CD4-positive, alpha-beta memory T cell (primary cell): ENCODE measurements around the gene MRTO4. TPM values are rescaled to one million over a fixed set of nuclear protein-coding genes. Genes with fewer than 3 reads are reported as not detected.
A peak's percentile ranks its signal among the peaks of the same experiment; 100 is the strongest.

Source experiments
- CTCF ChIA-PET: fragments of 350-600 bp; sonication (Branson Sonifier 250); formaldehyde crosslinking; loops from one replicate; lab custom pipeline; 2021; ENCODE audit warnings: inconsistent platforms; ENCODE audit not compliant: partially characterized antibody; lab: Charles Lee
- POLR2A ChIA-PET: fragments of 350-600 bp; sonication (Branson Sonifier 250); formaldehyde crosslinking; loops from one replicate; lab custom pipeline; 2021; ENCODE audit not compliant: partially characterized antibody; lab: Charles Lee
- DNase-seq, 5 donors: peaks; one replicate each; pipeline versions ENCODE4 v3.0.0 to v3.0.0-alpha.2; 2020 to 2022; ENCODE audit warnings: mixed read lengths in 1 of 5
- H3K27ac ChIP-seq: one replicate; pipeline ENCODE4 v1.7.0; 2013; ENCODE audit warnings: low read depth, low read length
- H3K27me3 ChIP-seq: 2 replicates; pipeline ENCODE4 v1.7.0; 2013; ENCODE audit warnings: mild to moderate bottlenecking, low read length, moderate library complexity; ENCODE audit not compliant: insufficient read depth
- H3K36me3 ChIP-seq: 2 replicates; pipeline ENCODE4 v1.7.0; 2013; ENCODE audit warnings: mild to moderate bottlenecking, low read length, moderate library complexity; ENCODE audit not compliant: insufficient read depth
- H3K4me1 ChIP-seq: 2 replicates; pipeline ENCODE4 v1.7.0; 2013; ENCODE audit warnings: mild to moderate bottlenecking, low read length, moderate library complexity; ENCODE audit not compliant: insufficient read depth
- H3K4me3 ChIP-seq, 2 donors: one replicate each; pipeline ENCODE4 v1.7.0; 2013; ENCODE audit warnings: low read length in 2 of 2, mild to moderate bottlenecking in 1 of 2
- H3K9me3 ChIP-seq, 2 donors: one replicate each; pipeline ENCODE4 v1.7.0; 2013; ENCODE audit warnings: low read length in 2 of 2, control low read depth in 1 of 2; ENCODE audit not compliant: control insufficient read depth in 1 of 2
- H3K27ac Mint-ChIP-seq, 7 donors: one replicate each; pipeline ENCODE4 v1.8.0; 2020 to 2021; ENCODE audit warnings: mixed read lengths in 7 of 7, mild to moderate bottlenecking in 6 of 7, inconsistent platforms in 3 of 7, moderate library complexity in 3 of 7
- H3K27me3 Mint-ChIP-seq, 2 donors: one replicate each; pipeline ENCODE4 v1.8.0; 2020 to 2021; ENCODE audit warnings: mixed read lengths in 2 of 2
- H3K36me3 Mint-ChIP-seq, 2 donors: one replicate each; pipeline ENCODE4 v1.8.0; 2020 to 2021; ENCODE audit warnings: mixed read lengths in 2 of 2, inconsistent platforms in 1 of 2, mild to moderate bottlenecking in 1 of 2
- H3K4me1 Mint-ChIP-seq, 4 donors: one replicate each; pipeline ENCODE4 v1.8.0; 2020 to 2021; ENCODE audit warnings: mixed read lengths in 4 of 4, mild to moderate bottlenecking in 1 of 4
- H3K4me3 Mint-ChIP-seq, 8 donors: one replicate each; pipeline ENCODE4 v1.8.0; 2020 to 2021; ENCODE audit warnings: mixed read lengths in 8 of 8, mild to moderate bottlenecking in 7 of 8, moderate library complexity in 6 of 8, inconsistent platforms in 3 of 8
- H3K9me3 Mint-ChIP-seq, 8 donors: one replicate each; pipeline ENCODE4 v1.8.0; 2020 to 2021; ENCODE audit warnings: mixed read lengths in 8 of 8, mild to moderate bottlenecking in 5 of 8, inconsistent platforms in 3 of 8, moderate library complexity in 1 of 8
- intact Hi-C: fragments of 100-400 bp; cut with micrococcal nuclease; formaldehyde crosslinking; loops from one replicate; pipeline ENCODE4 v1.15.1; 2023
- polyA plus RNA-seq, 2 donors: library from polyadenylated mRNA; unstranded; fragments of 300-500 nt; fragmentation: Illumina TruSeq; gene quantifications; one replicate each; pipeline ENCODE4 v1.2.3, GENCODE V29; 2021
- total RNA-seq, 2 experiments: library from RNA; stranded (reverse); gene quantifications; one replicate each; pipeline ENCODE4 v1.2.3, GENCODE V29; 2021

The MRTO4 gene
- total and polyA plus RNA-seq, 4 experiments from 2014 or later, result 14.1 to 23.7 (median 17.8) TPM

GRCh38 chr1:19206947-19207346 lies 44.7 kb upstream of the MRTO4 start:
- Histone ChIP-seq H3K4me3 (no peak overlapping the region), H3K27me3 (no peaks in the 10 kb centered on the region), H3K36me3 (no peaks in the 10 kb centered on the region), H3K9me3 (no peaks in the 10 kb centered on the region), H3K4me1 (peaks cover 76% of the 10 kb centered on the region), H3K27ac (no peak overlapping the region)
- intact Hi-C loops, result no loop called here
- Mint-ChIP-seq H3K27me3 (no peaks in the 10 kb centered on the region), H3K9me3 (peaks cover 0 to 2% (median 0%) of the 10 kb centered on the region in 8 donors), H3K4me1 (peaks cover 51 to 87% (median 75%) of the 10 kb centered on the region in 4 donors), H3K4me3 (peak overlapping the region in 6 of 8 donors; percentile 1 to 53 (median 10)), H3K27ac (peak overlapping the region in 4 of 7 donors; percentile 11 to 49 (median 26)), H3K36me3 (peaks cover 0 to 23% of the 10 kb centered on the region in 2 donors)
- CTCF ChIA-PET, result interaction anchor here (2.0 kb wide), 1 partner anchor 27 kb away, joined by 4 read pairs; no protein-coding TSS in a partner anchor
- DNase-seq, result no peak
- POLR2A ChIA-PET, result interaction anchor here (1.2 kb wide), 1 partner anchor 132 kb away, joined by 3 read pairs; no protein-coding TSS in a partner anchor

- CTCF ChIA-PET, result interaction anchor here (0.8 to 1.7 kb wide), 3 partner anchors 13 to 445 kb away, joined by 3 to 4 read pairs (median 3); no protein-coding TSS in a partner anchor
Observed at GRCh38 chr1:19208710-19209438, 42.7 kb upstream of the MRTO4 start.

GRCh38 chr1:19209439-19209989 lies 42.1 kb upstream of the MRTO4 start:
- peak in 1 of 5 donors; percentile 55 for DNase-seq
- Mint-ChIP-seq H3K4me1 (peaks cover 52 to 90% (median 72%) of the 10 kb centered on the region in 4 donors), H3K9me3 (peaks cover 0 to 2% (median 0%) of the 10 kb centered on the region in 8 donors), H3K36me3 (peaks cover 0 to 35% of the 10 kb centered on the region in 2 donors), H3K27me3 (no peaks in the 10 kb centered on the region), H3K27ac (peak overlapping the region; percentile 91 to 99 (median 97)), H3K4me3 (peak overlapping the region; percentile 90 to 99 (median 95))
- intact Hi-C loops, result no loop called here
- Histone ChIP-seq H3K27me3 (no peaks in the 10 kb centered on the region), H3K4me1 (peaks cover 77% of the 10 kb centered on the region), H3K36me3 (no peaks in the 10 kb centered on the region), H3K9me3 (no peaks in the 10 kb centered on the region), H3K27ac (peak overlapping the region; percentile 95), H3K4me3 (peak overlapping the region; percentile 32 to 81)
- CTCF ChIA-PET, result interaction anchor here (0.8 kb wide), 1 partner anchor 14 kb away, joined by 3 read pairs; no protein-coding TSS in a partner anchor
- POLR2A ChIA-PET, result interaction anchor here (0.7 to 2.8 kb wide), 5 partner anchors 10 to 388 kb away, joined by 3 to 15 read pairs (median 3); partner anchors contain the start of genes EMC1 and MRTO4

More at GRCh38 chr1:19208710-19209438, 42.7 kb upstream of the MRTO4 start:
- peak overlapping the region; percentile 90 to 99 (median 95) for H3K4me3 Mint-ChIP-seq
- peaks cover 51 to 92% (median 73%) of the 10 kb centered on the region in 4 donors for H3K4me1 Mint-ChIP-seq
- Histone ChIP-seq H3K4me1 (peaks cover 78% of the 10 kb centered on the region), H3K4me3 (peak overlapping the region; percentile 32 to 81), H3K9me3 (no peaks in the 10 kb centered on the region), H3K27me3 (no peaks in the 10 kb centered on the region), H3K36me3 (no peaks in the 10 kb centered on the region), H3K27ac (peak overlapping the region; percentile 95)
- peaks cover 0 to 2% (median 0%) of the 10 kb centered on the region in 8 donors for H3K9me3 Mint-ChIP-seq
- no peak for DNase-seq
- H3K36me3 Mint-ChIP-seq, result peaks cover 0 to 30% of the 10 kb centered on the region in 2 donors
- POLR2A ChIA-PET, result interaction anchor here (0.7 to 2.8 kb wide), 4 partner anchors 29 to 388 kb away, joined by 3 to 15 read pairs (median 3); partner anchors contain the start of genes EMC1 and MRTO4
- intact Hi-C loops, result no loop called here
- H3K27ac Mint-ChIP-seq, result peak overlapping the region; percentile 91 to 99 (median 97)
- no peaks in the 10 kb centered on the region for H3K27me3 Mint-ChIP-seq

- Histone ChIP-seq H3K36me3 (no peaks in the 10 kb centered on the region), H3K4me1 (peaks cover 73% of the 10 kb centered on the region), H3K4me3 (peak within 1 kb of the TSS; percentile 81 to 82), H3K27me3 (no peaks in the 10 kb centered on the region), H3K27ac (peak within 1 kb of the TSS; percentile 95), H3K9me3 (no peaks in the 10 kb centered on the region)
- peak; percentile 95 to 96 (median 96) for DNase-seq
- Mint-ChIP-seq H3K9me3 (peaks cover 0 to 2% (median 0%) of the 10 kb centered on the region in 8 donors), H3K4me3 (peak within 1 kb of the TSS; percentile 93 to 99 (median 96)), H3K27me3 (no peaks in the 10 kb centered on the region), H3K4me1 (peaks cover 46 to 84% (median 66%) of the 10 kb centered on the region in 4 donors), H3K36me3 (peaks cover 0 to 36% of the 10 kb centered on the region in 2 donors), H3K27ac (peak within 1 kb of the TSS; percentile 98 to 99 (median 99))
- intact Hi-C loops, result loop anchor here (1.0 to 5.0 kb wide), 2 partner anchors 41 to 253 kb away; partner anchors contain the start of genes EMC1, IFFO2 and MRTO4
- POLR2A ChIA-PET, result interaction anchor here (0.7 to 2.8 kb wide), 9 partner anchors 9 to 387 kb away, joined by 3 to 15 read pairs (median 4); partner anchors contain the start of genes EMC1 and MRTO4
- CTCF ChIA-PET, result no interaction called here
Observed at GRCh38 chr1:19209990-19210771, 41.4 kb upstream of the MRTO4 start, which contains the start of gene UBR4. Gene UBR4, minus strand, starts transcription at chr1:19210266. Its CDS starts 18 bp downstream, at chr1:19210248.

GRCh38 chr1:19210772-19211549 lies 40.6 kb upstream of the MRTO4 start:
- H3K36me3 Mint-ChIP-seq, result peaks cover 0 to 34% of the 10 kb centered on the region in 2 donors
- CTCF ChIA-PET, result no interaction called here
- peaks cover 41 to 80% (median 60%) of the 10 kb centered on the region in 4 donors for H3K4me1 Mint-ChIP-seq

More at GRCh38 chr1:19210772-19211549, 40.6 kb upstream of the MRTO4 start:
- H3K27ac Mint-ChIP-seq, result peak overlapping the region; percentile 98 to 99 (median 99)
- Histone ChIP-seq H3K27me3 (no peaks in the 10 kb centered on the region), H3K4me3 (peak overlapping the region; percentile 81 to 82), H3K4me1 (peaks cover 67% of the 10 kb centered on the region), H3K9me3 (no peaks in the 10 kb centered on the region), H3K36me3 (no peaks in the 10 kb centered on the region), H3K27ac (peak overlapping the region; percentile 95)
- H3K27me3 Mint-ChIP-seq, result no peaks in the 10 kb centered on the region
- DNase-seq, result no peak
- H3K4me3 Mint-ChIP-seq, result peak overlapping the region; percentile 93 to 99 (median 96)
- POLR2A ChIA-PET, result interaction anchor here (0.6 to 2.8 kb wide), 8 partner anchors 11 to 386 kb away, joined by 3 to 15 read pairs (median 4); partner anchors contain the start of genes EMC1 and MRTO4
- H3K9me3 Mint-ChIP-seq, result peaks cover 0 to 2% (median 0%) of the 10 kb centered on the region in 8 donors
- intact Hi-C loops, result loop anchor here (1.0 to 5.0 kb wide), 2 partner anchors 40 to 254 kb away; partner anchors contain the start of genes EMC1, IFFO2 and MRTO4
